Adrenal gland (tissue), 12 donors: ENCODE results near the gene IMMT. TPM values are rescaled to one million over a fixed set of nuclear protein-coding genes. Genes with fewer than 3 reads are reported as not detected.
A peak's percentile ranks its signal among the peaks of the same experiment; 100 is the strongest.

Experiments used
- DNase-seq, 7 donors: peaks; one replicate each; pipeline ENCODE4 v3.0.0-alpha.2; 2019 to 2020
- H3K27ac ChIP-seq, 5 donors: fragments of 200-600 bp; sonication (generic) in 4 of 5; 1 replicate in 3 of 5; 2 replicates in 2 of 5; pipeline versions ENCODE4 v1.5.1 to v1.8.0; 2016 to 2020; ENCODE audit warnings: mild to moderate bottlenecking in 1 of 5
- H3K27me3 ChIP-seq: fragments of 200-600 bp; 2 replicates; pipeline ENCODE4 v1.8.0; 2021
- H3K36me3 ChIP-seq, 2 donors: fragments of 200-600 bp; replicated peaks in 1 of 2; 1 replicate in 1 of 2; 2 replicates in 1 of 2; pipeline versions ENCODE4 v1.5.1 to v1.8.0; 2018 to 2022
- H3K4me1 ChIP-seq, 2 donors: fragments of 200-600 bp; replicated peaks in 1 of 2; 1 replicate in 1 of 2; 2 replicates in 1 of 2; pipeline versions ENCODE4 v1.5.1 to v1.8.0; 2018 to 2021
- H3K4me3 ChIP-seq, 4 donors: fragments of 200-600 bp; sonication (generic) in 3 of 4; one replicate each; pipeline ENCODE4 v1.5.1; 2016 to 2018
- H3K9me3 ChIP-seq, 3 donors: fragments of 200-600 bp; sonication (generic) in 1 of 3; replicated peaks in 1 of 3; 1 replicate in 2 of 3; 2 replicates in 1 of 3; pipeline versions ENCODE4 v1.5.1 to v1.8.0; 2016 to 2021
- POLR2A ChIP-seq, 2 donors: fragments of 450-650 bp; IDR thresholded peaks; one replicate each; pipeline ENCODE4 v1.6.1; 2017; ENCODE audit warnings: antibody characterized with exemption in 2 of 2, mild to moderate bottlenecking in 2 of 2, moderate library complexity in 1 of 2
- WGBS, 4 donors: extraction: QIAGEN DNeasy Blood & Tissue Kit in 2 of 4; methylation state at CpG; one replicate each; pipeline versions ENCODE4 v1.1.5 to v1.1.7; 2013 to 2017; 5-methylcytosine and 5-hydroxymethylcytosine counted together
- intact Hi-C, 2 donors: fragments of 100-400 bp; cut with DNase I; formaldehyde crosslinking; loops; one replicate each; pipeline versions ENCODE4 v1.14.1 to v1.15.0; 2022 to 2023
- polyA plus RNA-seq, 3 donors: library from polyadenylated mRNA; stranded (reverse); fragments of 200-250 nt in 2 of 3; fragments of 350-450 nt in 1 of 3; fragmentation: Illumina TruSeq in 1 of 3; extraction: RNeasy Lipid Tissue Mini Kit (QIAGEN cat#74804) in 1 of 3; gene quantifications; one replicate each; pipeline ENCODE4 v1.2.3, GENCODE V29; 2013 to 2014
- total RNA-seq, 9 donors: library from RNA; depleted of rRNA in 4 of 9; stranded (reverse); fragments of >200 nt in 4 of 9; fragments of 120-200 nt in 1 of 9; fragmentation: NEBNext Ultra II Directional in 1 of 9; extraction: Animal tissue kit (Norgen Biotek cat#: 25700) in 1 of 9; gene quantifications; one replicate each; pipeline versions ENCODE4 v1.1.0 to v1.2.4, GENCODE V29; 2013 to 2023
- TF ChIP-seq, protein P1 (sequence below), 6 experiments: fragments of 450-650 bp in 4 of 6; fragments of 200-600 bp in 2 of 6; sonication (generic) in 1 of 6; IDR thresholded peaks; 1 replicate in 5 of 6; 2 replicates in 1 of 6; pipeline versions ENCODE4 v1.5.1 to v1.8.0; 2016 to 2021; ENCODE audit warnings: antibody characterized with exemption in 6 of 6, mild to moderate bottlenecking in 2 of 6, moderate library complexity in 1 of 6
- donor health status: healthy with polysubstance abuse.
- donor health status: Bipolar disorder and iron deficiency.
- donor health status: DM: yes; HTN: yes; CAD: no.
- donor health status: DM: no; HTN: no; CAD: no.
- donor health status: DM: no; HTN: no; CAD: no.
- donor health status: DM: yes; HTN: yes; CAD: no.

Gene IMMT
- total and polyA plus RNA-seq, 12 donors: 32.2 to 196 (median 130) TPM

DNA sequence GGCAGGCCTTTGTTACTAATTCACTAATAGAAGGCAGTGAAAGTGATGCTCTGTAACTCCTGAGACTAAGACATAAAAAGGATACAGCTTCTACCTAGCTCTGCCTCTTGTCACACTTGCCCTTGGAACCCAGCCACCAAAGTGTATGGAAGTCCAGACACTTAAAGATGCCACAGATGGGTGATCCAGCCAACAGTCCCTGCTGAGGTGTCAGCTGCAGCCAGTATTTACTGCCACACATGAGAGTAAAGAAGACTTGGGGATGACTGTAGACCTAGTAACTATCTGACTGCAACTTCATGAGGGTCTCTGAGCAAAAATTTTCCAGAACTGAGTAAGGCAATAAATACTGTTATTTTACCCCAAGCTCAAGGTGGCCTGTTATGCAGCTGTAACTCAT, 8.8 kb downstream of the IMMT start:
- H3K9me3 ChIP-seq: no peaks in the 10 kb centered on the region
- no peak for DNase-seq
- TF ChIP-seq, protein P1, sequence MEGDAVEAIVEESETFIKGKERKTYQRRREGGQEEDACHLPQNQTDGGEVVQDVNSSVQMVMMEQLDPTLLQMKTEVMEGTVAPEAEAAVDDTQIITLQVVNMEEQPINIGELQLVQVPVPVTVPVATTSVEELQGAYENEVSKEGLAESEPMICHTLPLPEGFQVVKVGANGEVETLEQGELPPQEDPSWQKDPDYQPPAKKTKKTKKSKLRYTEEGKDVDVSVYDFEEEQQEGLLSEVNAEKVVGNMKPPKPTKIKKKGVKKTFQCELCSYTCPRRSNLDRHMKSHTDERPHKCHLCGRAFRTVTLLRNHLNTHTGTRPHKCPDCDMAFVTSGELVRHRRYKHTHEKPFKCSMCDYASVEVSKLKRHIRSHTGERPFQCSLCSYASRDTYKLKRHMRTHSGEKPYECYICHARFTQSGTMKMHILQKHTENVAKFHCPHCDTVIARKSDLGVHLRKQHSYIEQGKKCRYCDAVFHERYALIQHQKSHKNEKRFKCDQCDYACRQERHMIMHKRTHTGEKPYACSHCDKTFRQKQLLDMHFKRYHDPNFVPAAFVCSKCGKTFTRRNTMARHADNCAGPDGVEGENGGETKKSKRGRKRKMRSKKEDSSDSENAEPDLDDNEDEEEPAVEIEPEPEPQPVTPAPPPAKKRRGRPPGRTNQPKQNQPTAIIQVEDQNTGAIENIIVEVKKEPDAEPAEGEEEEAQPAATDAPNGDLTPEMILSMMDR (IDR thresholded peaks at IDR 0.05): no peak
- no peak for TF ChIP-seq POLR2A (IDR thresholded peaks at IDR 0.05)
- H3K4me3 ChIP-seq: no peak overlapping the region
- H3K36me3 ChIP-seq: no peaks in the 10 kb centered on the region
- intact Hi-C loops: no loop called here
- no peaks in the 10 kb centered on the region for H3K27me3 ChIP-seq
- H3K4me1 ChIP-seq: peaks cover 14 to 61% of the 10 kb centered on the region in 2 donors
- H3K27ac ChIP-seq: peak overlapping the region in 2 of 5 donors; percentile 55 to 81

DNA sequence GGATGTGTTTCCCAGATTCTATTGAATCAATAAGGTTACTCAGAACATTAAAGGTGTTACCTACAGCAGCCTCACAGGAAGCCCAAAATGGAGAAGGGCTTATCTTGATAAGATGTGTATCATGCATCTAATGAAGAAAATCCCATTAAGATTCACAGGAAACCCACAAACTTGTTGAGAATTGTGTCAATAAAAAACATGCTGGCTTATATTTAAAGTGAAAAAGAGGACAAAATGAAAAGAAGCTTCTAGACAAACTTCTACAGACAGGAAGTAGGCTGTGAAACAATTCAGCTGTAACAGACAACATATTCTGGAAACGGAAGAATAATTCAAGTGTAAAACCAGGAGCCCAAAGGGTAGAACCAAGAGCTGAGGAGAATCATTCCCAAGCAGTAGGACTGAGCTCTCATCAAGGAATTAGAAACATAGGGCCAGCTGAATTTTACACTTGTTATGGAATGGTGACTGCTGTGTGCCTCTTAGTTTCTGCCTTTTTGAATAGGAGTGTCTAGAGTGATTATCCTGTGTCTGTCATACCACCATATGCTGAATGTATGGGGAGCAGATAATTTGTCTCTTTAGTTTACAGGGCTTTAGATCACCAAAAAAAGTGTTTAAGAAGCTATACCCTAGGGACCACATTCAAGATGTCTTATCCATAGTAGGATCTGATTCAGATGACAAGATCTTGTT, 9.6 kb downstream of the IMMT start:
- TF ChIP-seq POLR2A (IDR thresholded peaks at IDR 0.05): no peak
- TF ChIP-seq, protein P1 (IDR thresholded peaks at IDR 0.05): no peak
- intact Hi-C loops: no loop called here
- H3K4me3 ChIP-seq: peak overlapping the region in 1 of 4 donors; percentile 18
- H3K27me3 ChIP-seq: no peaks in the 10 kb centered on the region
- peaks cover 9 to 54% of the 10 kb centered on the region in 2 donors for H3K4me1 ChIP-seq
- 7 to 61% (median 57%) methylated on average over 1 of the region's 1 CpG for WGBS, 4 donors
- DNase-seq: no peak
- H3K27ac ChIP-seq: peak overlapping the region in 4 of 5 donors; percentile 55 to 81 (median 76)
- no peaks in the 10 kb centered on the region for H3K9me3 ChIP-seq
- H3K36me3 ChIP-seq: no peaks in the 10 kb centered on the region

DNA sequence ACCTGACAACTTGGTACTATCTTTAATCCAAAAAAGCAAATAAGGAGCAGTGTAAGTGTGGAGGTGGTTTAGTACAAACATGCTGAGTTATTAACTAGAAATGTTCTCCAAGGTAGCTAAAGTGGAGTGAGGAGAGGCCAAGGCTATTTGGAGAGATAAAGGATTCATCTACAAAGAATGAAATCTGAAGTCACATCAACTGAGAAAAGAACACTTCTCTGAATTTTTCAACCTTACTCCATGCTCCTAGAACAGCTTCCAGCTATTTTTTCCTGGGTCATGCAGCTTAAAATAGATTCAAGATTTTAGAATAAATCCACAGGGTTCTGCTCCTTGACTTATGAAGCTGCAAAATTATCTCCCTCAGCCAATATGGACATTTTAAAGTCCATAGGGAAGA, 18.7 kb downstream of the IMMT start:
- Histone ChIP-seq H3K4me1 (peaks cover 12 to 38% of the 10 kb centered on the region in 2 donors), H3K9me3 (no peaks in the 10 kb centered on the region), H3K27ac (peak overlapping the region in 4 of 5 donors; percentile 26 to 42 (median 40)), H3K4me3 (no peak overlapping the region), H3K36me3 (peaks cover 0 to 32% of the 10 kb centered on the region in 2 donors), H3K27me3 (no peaks in the 10 kb centered on the region)
- intact Hi-C loops: no loop called here
- no peak for DNase-seq
- no peak for TF ChIP-seq POLR2A (IDR thresholded peaks at IDR 0.05)
- TF ChIP-seq, protein P1 (IDR thresholded peaks at IDR 0.05): no peak

DNA sequence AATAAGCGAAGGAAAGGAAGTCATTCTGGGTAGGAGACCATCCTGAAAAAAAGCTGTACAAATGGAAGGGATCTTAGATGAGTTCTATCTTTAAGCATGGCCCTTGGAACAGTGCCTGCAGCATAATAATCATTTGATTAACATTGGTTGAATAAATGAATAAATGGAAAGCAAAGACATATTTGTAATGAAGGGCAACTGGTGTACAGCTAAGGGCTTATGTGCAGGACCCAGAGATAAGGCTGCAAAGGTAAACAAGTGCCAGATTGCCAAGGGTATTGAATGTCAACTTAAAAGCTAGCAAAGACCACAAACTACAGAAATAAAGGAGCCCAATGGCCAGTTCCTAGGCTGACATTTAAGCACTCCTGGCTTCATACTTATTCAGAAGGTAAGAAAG, 19.4 kb downstream of the IMMT start:
- 64 to 96% (median 90%) methylated on average over 1 of the region's 1 CpG for WGBS, 4 donors
- Histone ChIP-seq H3K4me1 (peaks cover 12 to 38% of the 10 kb centered on the region in 2 donors), H3K36me3 (peaks cover 0 to 40% of the 10 kb centered on the region in 2 donors), H3K4me3 (no peak overlapping the region), H3K27ac (peak overlapping the region in 1 of 5 donors; percentile 10), H3K27me3 (no peaks in the 10 kb centered on the region), H3K9me3 (no peaks in the 10 kb centered on the region)
- TF ChIP-seq, protein P1 (IDR thresholded peaks at IDR 0.05): no peak
- no peak for TF ChIP-seq POLR2A (IDR thresholded peaks at IDR 0.05)
- intact Hi-C loops: no loop called here
- no peak for DNase-seq
